Skeletal muscle satellite cell (primary cell): ENCODE results near the gene MEGF9.

ENCODE experiments used
- H3K27me3 ChIP-seq: 2 replicates; pipeline ENCODE4 v1.7.0; 2013; ENCODE audit warnings: low read length; ENCODE audit not compliant: control insufficient read depth, insufficient read depth
- H3K36me3 ChIP-seq: 2 replicates; pipeline ENCODE4 v1.7.0; 2013; ENCODE audit warnings: mild to moderate bottlenecking, control low read depth, low read length; ENCODE audit not compliant: insufficient read depth
- H3K4me1 ChIP-seq: 2 replicates; pipeline ENCODE4 v1.7.0; 2013; ENCODE audit warnings: low read length; ENCODE audit not compliant: control insufficient read depth, insufficient read depth
- H3K4me2 ChIP-seq: 2 replicates; pipeline ENCODE4 v1.7.0; 2013; ENCODE audit warnings: mild to moderate bottlenecking, low read length
- H3K4me3 ChIP-seq: 2 replicates; pipeline ENCODE4 v1.7.0; 2013; ENCODE audit warnings: low read length
- H3K9ac ChIP-seq: 2 replicates; pipeline ENCODE4 v1.7.0; 2013; ENCODE audit warnings: mild to moderate bottlenecking, low read depth, low read length, moderate library complexity
- H3K9me3 ChIP-seq: replicated peaks from 2 replicates; pipeline ENCODE4 v1.7.0; 2013; ENCODE audit warnings: mild to moderate bottlenecking, control low read depth, low read length

The MEGF9 gene

DNA sequence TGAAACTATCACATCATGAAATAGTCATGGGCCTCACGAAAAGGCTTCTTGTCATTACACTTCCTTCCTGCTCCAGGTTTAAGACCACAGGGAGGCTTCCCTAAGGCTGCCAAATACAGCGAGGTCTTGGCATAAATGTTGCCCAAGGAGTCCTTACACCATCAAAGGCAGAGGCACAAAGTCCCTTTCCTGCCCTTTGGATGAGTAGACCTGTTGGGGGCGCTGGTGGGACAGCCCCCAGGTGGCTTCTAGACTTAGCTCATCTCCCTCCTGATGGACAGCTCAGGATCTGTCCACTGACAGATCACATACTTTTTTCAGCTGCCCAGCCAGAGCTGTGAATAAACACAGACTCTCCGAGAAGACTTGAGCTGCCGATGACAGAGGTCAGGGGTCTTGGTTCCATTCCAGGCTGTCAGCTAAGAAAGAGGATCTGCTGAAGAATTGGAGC lies 15.5 kb upstream of the MEGF9 start:
- H3K4me3 ChIP-seq: no peak overlapping the region
- peaks cover 28% of the 10 kb centered on the region for H3K4me1 ChIP-seq
- no peaks in the 10 kb centered on the region for H3K9me3 ChIP-seq

DNA sequence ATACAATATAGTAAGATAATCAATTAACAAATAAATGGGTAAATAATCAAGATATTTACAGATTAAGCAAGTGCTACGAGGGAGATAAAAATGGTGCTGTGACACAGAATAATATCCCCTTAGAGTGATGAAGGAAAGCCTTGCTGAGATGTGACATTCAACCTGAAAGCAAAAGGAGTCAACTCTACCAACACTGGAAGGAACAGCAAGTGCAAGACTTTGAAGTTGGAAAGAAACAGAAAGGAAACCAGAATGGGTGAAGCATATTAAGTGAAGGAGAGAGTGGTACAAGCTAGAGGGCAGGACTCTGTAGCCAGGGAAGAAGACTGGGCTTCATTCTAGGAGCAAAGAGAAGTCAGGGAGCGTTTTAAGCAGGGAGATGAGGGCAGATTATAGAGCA lies 12.2 kb upstream of the MEGF9 start:
- no peaks in the 10 kb centered on the region for H3K36me3 ChIP-seq
- no peak overlapping the region for H3K9ac ChIP-seq
- peaks cover 25% of the 10 kb centered on the region for H3K4me1 ChIP-seq
- H3K27me3 ChIP-seq: no peaks in the 10 kb centered on the region
- H3K4me2 ChIP-seq: no peak overlapping the region
- no peak overlapping the region for H3K4me3 ChIP-seq
- no peaks in the 10 kb centered on the region for H3K9me3 ChIP-seq

More for the DNA sequence above, 15.5 kb upstream of the MEGF9 start:
- Histone ChIP-seq H3K4me2 (no peak overlapping the region), H3K27me3 (no peaks in the 10 kb centered on the region), H3K36me3 (no peaks in the 10 kb centered on the region), H3K9ac (no peak overlapping the region)

DNA sequence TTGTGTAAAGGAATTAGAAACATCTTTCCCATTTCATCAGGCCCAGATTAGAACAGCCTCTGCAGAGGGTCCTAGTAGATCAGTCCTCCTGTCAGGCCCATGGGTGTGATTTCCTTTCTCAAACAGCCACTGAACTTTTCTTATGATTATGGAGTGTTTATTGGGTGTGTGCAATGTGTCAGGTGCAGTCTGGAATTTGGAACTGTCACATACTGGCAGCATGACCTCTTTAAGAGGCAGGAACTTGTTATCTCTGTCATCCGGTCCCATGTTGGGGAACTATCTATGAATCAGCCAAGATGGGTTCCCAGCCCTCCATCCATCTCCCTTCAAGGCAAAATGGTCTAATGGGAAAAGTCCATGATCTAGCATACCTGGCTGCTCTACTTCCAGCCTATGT lies 11.6 kb upstream of the MEGF9 start:
- Histone ChIP-seq H3K27me3 (no peaks in the 10 kb centered on the region), H3K9ac (no peak overlapping the region), H3K4me1 (peaks cover 19% of the 10 kb centered on the region), H3K4me2 (no peak overlapping the region), H3K4me3 (no peak overlapping the region), H3K9me3 (no peaks in the 10 kb centered on the region), H3K36me3 (no peaks in the 10 kb centered on the region)

DNA sequence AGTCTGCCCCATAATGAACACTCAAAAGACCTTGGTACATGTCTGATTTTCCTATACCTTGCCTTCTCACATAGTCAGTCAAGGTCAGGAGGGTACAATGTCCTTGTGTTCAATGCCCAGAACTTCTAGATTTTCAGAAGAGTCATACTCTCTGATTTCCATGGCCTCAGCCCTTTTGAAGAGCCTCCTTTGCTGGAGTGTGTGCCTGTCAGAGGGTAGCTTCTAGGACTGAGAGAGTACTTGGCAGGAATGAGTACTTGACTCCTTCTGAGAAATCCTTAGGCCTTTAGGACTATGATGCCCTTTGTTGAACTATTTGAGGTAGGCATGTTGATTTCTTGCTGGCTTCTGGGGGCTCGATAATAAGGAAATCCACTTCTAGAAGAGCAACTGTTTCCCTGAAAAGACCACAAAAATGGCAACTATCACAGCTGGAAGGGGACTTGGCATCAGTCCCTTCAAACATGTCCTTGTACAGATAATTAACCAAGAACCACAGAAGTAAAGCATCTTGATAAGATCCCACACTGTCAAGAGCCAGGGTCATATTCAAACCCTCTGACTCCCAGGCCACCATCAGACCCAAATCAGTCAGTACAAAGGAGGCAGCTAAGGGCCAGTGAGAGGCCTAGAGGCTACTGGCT lies 10.6 kb upstream of the MEGF9 start:
- no peak overlapping the region for H3K4me3 ChIP-seq
- H3K9ac ChIP-seq: no peak overlapping the region
- no peaks in the 10 kb centered on the region for H3K9me3 ChIP-seq
- H3K4me2 ChIP-seq: no peak overlapping the region
- no peaks in the 10 kb centered on the region for H3K27me3 ChIP-seq
- H3K36me3 ChIP-seq: no peaks in the 10 kb centered on the region
- peaks cover 9% of the 10 kb centered on the region for H3K4me1 ChIP-seq

DNA sequence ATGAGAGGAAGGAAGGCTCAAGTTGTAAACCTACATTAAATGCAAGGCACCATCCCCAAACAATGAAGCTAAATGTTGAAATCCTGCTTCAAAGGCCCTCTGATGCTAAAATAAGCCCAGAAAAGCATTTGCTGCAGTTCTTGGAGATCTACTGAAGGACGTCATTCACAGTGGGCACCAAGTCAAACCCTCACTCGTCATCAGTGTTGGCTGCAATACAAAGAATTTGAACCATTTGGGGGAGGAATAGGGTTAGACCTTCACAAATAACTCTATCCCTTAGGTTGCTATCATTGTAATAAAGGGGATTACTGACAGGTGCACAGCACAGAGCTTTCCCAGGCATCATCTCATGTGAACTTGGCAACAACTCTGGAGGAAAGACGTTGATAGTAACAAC lies 9.3 kb upstream of the MEGF9 start:
- no peak overlapping the region for H3K4me2 ChIP-seq
- peaks cover 4% of the 10 kb centered on the region for H3K4me1 ChIP-seq
- H3K9me3 ChIP-seq: no peaks in the 10 kb centered on the region
- no peak overlapping the region for H3K4me3 ChIP-seq
- no peaks in the 10 kb centered on the region for H3K36me3 ChIP-seq
- no peaks in the 10 kb centered on the region for H3K27me3 ChIP-seq
- peak overlapping the region; percentile 38 for H3K9ac ChIP-seq

DNA sequence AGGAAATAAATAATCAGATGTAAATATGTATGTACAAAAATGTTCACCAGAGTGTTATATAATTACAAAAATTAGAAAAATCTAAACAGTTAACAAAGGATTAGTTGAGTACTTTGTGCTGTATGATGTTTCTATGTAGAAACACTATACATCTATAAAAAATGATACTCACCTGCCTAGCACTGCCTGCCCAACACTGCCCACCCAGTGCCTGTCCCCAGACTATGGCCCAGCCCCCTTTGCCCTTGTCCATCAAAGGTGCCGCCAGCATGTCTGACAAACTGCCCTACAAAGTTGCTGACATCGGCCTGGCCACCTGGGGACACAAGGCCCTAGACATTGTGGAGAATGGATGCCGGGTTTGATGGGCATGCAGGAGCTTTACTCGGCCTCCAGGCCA lies 6.1 kb upstream of the MEGF9 start:
- Histone ChIP-seq H3K27me3 (no peaks in the 10 kb centered on the region), H3K4me1 (peaks cover 9% of the 10 kb centered on the region), H3K9me3 (no peaks in the 10 kb centered on the region), H3K4me3 (no peak overlapping the region), H3K36me3 (no peaks in the 10 kb centered on the region), H3K4me2 (no peak overlapping the region), H3K9ac (no peak overlapping the region)

DNA sequence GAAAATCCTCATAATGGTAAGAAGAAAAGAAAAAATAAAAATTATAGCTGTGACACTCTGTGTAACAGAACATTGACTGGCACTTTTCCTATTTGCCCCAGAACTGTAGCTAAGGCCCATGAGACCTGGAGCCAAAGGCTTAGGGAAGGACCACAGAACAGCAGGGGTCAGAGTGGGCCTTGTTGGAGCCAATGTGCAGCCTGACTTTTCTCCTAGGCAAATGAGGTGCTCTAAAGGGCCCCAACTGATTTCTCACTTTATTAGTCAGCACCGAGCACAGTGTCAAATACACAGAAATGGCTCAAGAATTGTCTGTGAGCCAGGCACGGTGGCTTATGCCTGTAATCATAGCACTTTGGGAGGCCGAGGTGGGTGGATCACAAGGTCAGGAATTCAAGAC lies 4.0 kb upstream of the MEGF9 start:
- H3K4me2 ChIP-seq: no peak overlapping the region
- no peak overlapping the region for H3K9ac ChIP-seq
- peaks cover 13% of the 10 kb centered on the region for H3K4me1 ChIP-seq
- H3K36me3 ChIP-seq: no peaks in the 10 kb centered on the region
- no peaks in the 10 kb centered on the region for H3K27me3 ChIP-seq
- no peak overlapping the region for H3K4me3 ChIP-seq
- no peaks in the 10 kb centered on the region for H3K9me3 ChIP-seq

DNA sequence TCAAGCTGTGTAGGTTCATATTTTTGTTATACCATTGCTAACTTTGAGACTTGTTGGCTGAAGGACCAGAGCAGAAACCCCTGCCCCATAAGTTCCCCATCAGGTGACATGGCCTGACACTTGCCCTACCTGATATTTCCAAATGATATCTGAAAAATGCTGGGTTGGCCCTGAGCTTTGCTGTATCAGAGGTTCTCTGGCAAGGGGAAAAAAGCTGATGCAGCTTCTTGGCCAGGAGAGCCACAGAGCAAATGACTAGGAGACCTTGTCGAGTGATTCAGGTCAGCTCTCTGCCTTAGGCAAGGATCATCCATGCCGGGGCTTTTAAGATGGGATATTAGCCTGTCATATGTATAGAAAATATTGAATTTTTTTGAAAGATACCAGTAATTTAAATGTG lies 2.9 kb upstream of the MEGF9 start:
- Histone ChIP-seq H3K4me1 (peaks cover 21% of the 10 kb centered on the region), H3K27me3 (no peaks in the 10 kb centered on the region), H3K4me3 (no peak overlapping the region), H3K4me2 (no peak overlapping the region), H3K36me3 (no peaks in the 10 kb centered on the region), H3K9ac (no peak overlapping the region), H3K9me3 (no peaks in the 10 kb centered on the region)

DNA sequence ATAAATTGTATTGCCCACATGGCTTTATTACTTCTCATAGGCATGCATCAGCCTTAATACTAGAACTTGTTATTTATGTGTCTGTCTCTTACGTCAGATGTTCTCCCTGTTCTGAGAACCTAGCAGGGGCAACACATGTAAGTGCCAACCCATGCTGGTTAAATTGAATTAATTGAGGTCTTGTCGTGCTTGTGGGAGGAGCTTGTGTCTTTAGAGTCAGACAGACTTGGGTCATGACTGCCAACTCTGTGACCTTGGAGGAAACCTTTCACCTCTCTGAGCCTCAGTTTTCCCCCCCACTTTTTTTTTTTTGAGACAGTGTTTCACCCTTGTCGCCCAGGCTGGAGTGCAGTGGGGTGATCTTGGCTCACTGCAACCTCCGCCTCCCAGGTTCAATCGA lies 2.2 kb upstream of the MEGF9 start:
- H3K9ac ChIP-seq: no peak overlapping the region
- no peaks in the 10 kb centered on the region for H3K27me3 ChIP-seq
- peaks cover 27% of the 10 kb centered on the region for H3K4me1 ChIP-seq
- no peaks in the 10 kb centered on the region for H3K9me3 ChIP-seq
- no peak overlapping the region for H3K4me3 ChIP-seq
- no peak overlapping the region for H3K4me2 ChIP-seq
- no peaks in the 10 kb centered on the region for H3K36me3 ChIP-seq

DNA sequence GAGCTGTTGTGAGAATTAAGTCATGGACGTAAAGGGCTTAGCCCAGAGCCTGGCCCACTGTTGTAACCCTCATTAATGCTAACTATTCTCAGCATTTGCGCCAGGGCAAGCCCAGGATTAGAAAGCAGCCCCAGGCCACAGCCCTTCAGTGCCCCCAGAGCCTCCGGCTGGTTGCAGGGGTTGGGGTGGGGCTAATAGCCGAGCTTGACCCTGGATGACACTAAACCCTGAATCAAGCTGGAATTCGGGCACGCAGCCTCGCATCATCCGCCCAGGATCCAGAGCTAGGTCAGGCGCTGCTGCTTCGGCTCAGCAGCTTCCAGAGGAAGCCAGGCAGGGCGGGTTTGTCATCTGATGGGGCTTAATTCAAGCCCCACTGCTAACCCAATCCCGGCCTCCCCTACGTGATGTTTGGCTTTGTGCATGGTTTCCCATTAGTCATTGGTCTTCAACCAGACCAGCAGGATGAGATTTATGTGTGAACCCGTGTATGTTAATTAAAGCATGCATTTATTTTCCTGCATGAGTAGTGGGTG lies 1.2 kb upstream of the MEGF9 start:
- H3K9ac ChIP-seq: peak overlapping the region; percentile 88
- peak overlapping the region; percentile 85 for H3K4me3 ChIP-seq
- H3K4me1 ChIP-seq: peaks cover 38% of the 10 kb centered on the region
- no peaks in the 10 kb centered on the region for H3K9me3 ChIP-seq
- H3K36me3 ChIP-seq: no peaks in the 10 kb centered on the region
- peak overlapping the region; percentile 95 for H3K4me2 ChIP-seq
- H3K27me3 ChIP-seq: no peaks in the 10 kb centered on the region

DNA sequence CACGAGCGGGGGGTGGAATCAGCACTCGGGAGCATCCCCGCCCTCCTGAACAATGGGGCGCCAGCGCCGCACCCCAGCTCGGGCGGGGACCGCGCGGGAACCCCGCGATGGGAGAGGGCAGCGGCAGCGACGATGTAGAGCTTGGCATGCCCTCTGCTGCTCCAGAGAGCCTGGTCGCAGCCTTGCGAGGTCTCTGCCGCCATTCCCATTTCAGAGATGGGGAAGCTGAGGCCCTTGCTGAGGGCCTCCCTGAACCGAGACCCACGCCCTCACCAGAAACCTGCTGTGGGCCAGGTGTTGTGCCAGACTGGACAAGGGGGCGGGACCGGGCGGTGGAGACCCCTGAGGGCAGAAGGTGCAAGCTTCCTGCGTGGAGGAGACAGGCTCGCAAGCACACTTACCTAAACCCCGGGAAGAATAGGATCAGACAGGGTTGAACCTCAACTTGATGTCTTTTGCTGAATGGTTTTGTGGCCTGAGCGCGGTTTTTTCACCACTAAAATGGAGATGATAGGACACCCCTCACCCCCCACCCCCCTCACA lies 647 bp upstream of the MEGF9 start:
- Histone ChIP-seq H3K36me3 (no peaks in the 10 kb centered on the region), H3K27me3 (no peaks in the 10 kb centered on the region), H3K9me3 (no peaks in the 10 kb centered on the region), H3K4me2 (peak overlapping the region; percentile 95), H3K4me1 (peaks cover 38% of the 10 kb centered on the region), H3K9ac (peak overlapping the region; percentile 88), H3K4me3 (peak overlapping the region; percentile 85)
